ENCODE results near the gene ABCD1. TPM values are rescaled to one million over a fixed set of nuclear protein-coding genes. Genes with fewer than 3 reads are reported as not detected.

Gene ABCD1
- total RNA-seq, 1 donor from 2014 or later = 8.0 TPM

- H3K27me3 Mint-ChIP-seq = no peaks in the 10 kb centered on the region
- no peak overlapping the region for H3K4me3 Mint-ChIP-seq
- no peaks in the 10 kb centered on the region for H3K4me1 Mint-ChIP-seq (ENCODE audit: unreplicated experiment)
- no peak overlapping the region for H3K27ac Mint-ChIP-seq
- DNase-seq (ENCODE audit: extremely low spot score, unreplicated experiment) = no peak
- no peaks in the 10 kb centered on the region for H3K9me3 Mint-ChIP-seq
- no peak for TF ChIP-seq CTCF (conservative IDR thresholded peaks at IDR 0.05)
- no peaks in the 10 kb centered on the region for H3K36me3 Mint-ChIP-seq
Observed at GRCh38 chrX:153779891-153780677, 55.4 kb downstream of the ABCD1 start.

GRCh38 chrX:153780678-153781427 is 56.2 kb downstream of the ABCD1 start, which contains the start of gene SRPK3:
Gene SRPK3 (plus strand): TSS chrX:153781041. CDS start chrX:153781087, 46 bp downstream.
- Mint-ChIP-seq H3K36me3 (no peaks in the 10 kb centered on the region), H3K27ac (no peak within 1 kb of the TSS), H3K4me1 (ENCODE audit: unreplicated experiment) (no peaks in the 10 kb centered on the region), H3K27me3 (no peaks in the 10 kb centered on the region), H3K4me3 (no peak within 1 kb of the TSS), H3K9me3 (no peaks in the 10 kb centered on the region)
- no peak for DNase-seq (ENCODE audit: extremely low spot score, unreplicated experiment)
- TF ChIP-seq CTCF (conservative IDR thresholded peaks at IDR 0.05) = no peak

GRCh38 chrX:153781428-153782047 is 56.9 kb downstream of the ABCD1 start:
- Mint-ChIP-seq H3K27me3 (no peaks in the 10 kb centered on the region), H3K4me3 (no peak overlapping the region), H3K4me1 (ENCODE audit: unreplicated experiment) (no peaks in the 10 kb centered on the region), H3K9me3 (no peaks in the 10 kb centered on the region), H3K36me3 (no peaks in the 10 kb centered on the region), H3K27ac (no peak overlapping the region)
- TF ChIP-seq CTCF (conservative IDR thresholded peaks at IDR 0.05) = no peak
- DNase-seq (ENCODE audit: extremely low spot score, unreplicated experiment) = no peak

- no peak for TF ChIP-seq CTCF (conservative IDR thresholded peaks at IDR 0.05)
- Mint-ChIP-seq H3K9me3 (no peaks in the 10 kb centered on the region), H3K27me3 (no peaks in the 10 kb centered on the region), H3K4me1 (ENCODE audit: unreplicated experiment) (no peaks in the 10 kb centered on the region), H3K36me3 (no peaks in the 10 kb centered on the region), H3K4me3 (no peak overlapping the region), H3K27ac (no peak overlapping the region)
- DNase-seq (ENCODE audit: extremely low spot score, unreplicated experiment) = no peak
Observed at GRCh38 chrX:153782313-153782712, 57.7 kb downstream of the ABCD1 start.

- no peaks in the 10 kb centered on the region for H3K9me3 Mint-ChIP-seq
- DNase-seq (ENCODE audit: extremely low spot score, unreplicated experiment) = no peak
- no peaks in the 10 kb centered on the region for H3K27me3 Mint-ChIP-seq
- H3K27ac Mint-ChIP-seq = no peak overlapping the region
- H3K36me3 Mint-ChIP-seq = no peaks in the 10 kb centered on the region
- no peaks in the 10 kb centered on the region for H3K4me1 Mint-ChIP-seq (ENCODE audit: unreplicated experiment)
- H3K4me3 Mint-ChIP-seq = no peak overlapping the region
- TF ChIP-seq CTCF (conservative IDR thresholded peaks at IDR 0.05) = no peak
Observed at GRCh38 chrX:153782871-153783270, 58.2 kb downstream of the ABCD1 start.

Data from type B pancreatic cell (in vitro differentiated cells).